A172 (cell line): ENCODE measurements around the gene BAX. TPM values are rescaled to one million over a fixed set of nuclear protein-coding genes. Genes with fewer than 3 reads are reported as not detected.
"Not testable (repeated sequence)": the region's sequence is repeated elsewhere in the genome, so short reads cannot be mapped to it uniquely, and the experiment has no call there.

Experiments used
- DNase-seq: peaks from one replicate; pipeline ENCODE4 v3.0.0-alpha.2; 2015; ENCODE audit warnings: low spot score
- total RNA-seq: library from RNA; depleted of rRNA; stranded (reverse); fragments of >200 nt; shearing (Covaris generic); gene quantifications from 2 replicates; pipeline ENCODE4 v1.2.3, GENCODE V29; 2014; rRNA removed

BAX gene
- 32.4 and 40.6 TPM in 2 replicates for total RNA-seq

- peak; percentile 85 for DNase-seq
Measured at GRCh38 chr19:48954595-48955307, at the start of gene BAX. TSS of gene BAX (plus strand) at chr19:48954875. CDS start at chr19:48954929, 54 bp downstream.

GRCh38 chr19:48905664-48906063 is 49.0 kb upstream of the BAX start:
- DNase-seq: no peak

GRCh38 chr19:48906324-48906723 is 48.4 kb upstream of the BAX start:
- DNase-seq: no peak

GRCh38 chr19:48907671-48908070 is 47.0 kb upstream of the BAX start:
- no peak for DNase-seq

- not testable (repeated sequence) for DNase-seq
Measured at GRCh38 chr19:48909424-48910077, 45.1 kb upstream of the BAX start.

- DNase-seq: no peak
Measured at GRCh38 chr19:48910803-48911202, 43.9 kb upstream of the BAX start.

- DNase-seq: no peak
Measured at GRCh38 chr19:48913114-48913889, 41.4 kb upstream of the BAX start.

GRCh38 chr19:48914181-48914580 is 40.5 kb upstream of the BAX start:
- no peak for DNase-seq

- no peak for DNase-seq
Measured at GRCh38 chr19:48915757-48916156, 38.9 kb upstream of the BAX start.

GRCh38 chr19:48918071-48918470 is 36.6 kb upstream of the BAX start:
- DNase-seq: no peak

- DNase-seq: no peak
Measured at GRCh38 chr19:48918801-48919247, 35.9 kb upstream of the BAX start.

GRCh38 chr19:48919271-48919670 is 35.4 kb upstream of the BAX start:
- DNase-seq: not testable (repeated sequence)

- no peak for DNase-seq
Measured at GRCh38 chr19:48920949-48921348, 33.7 kb upstream of the BAX start.

- no peak for DNase-seq
Measured at GRCh38 chr19:48921721-48922500, 32.8 kb upstream of the BAX start.

- DNase-seq: no peak
Measured at GRCh38 chr19:48922548-48923490, 31.9 kb upstream of the BAX start.

GRCh38 chr19:48925240-48925843 is 29.3 kb upstream of the BAX start:
- peak; percentile 81 for DNase-seq

- DNase-seq: not testable (repeated sequence)
Measured at GRCh38 chr19:48925890-48926289, 28.8 kb upstream of the BAX start.

GRCh38 chr19:48926909-48927308 is 27.8 kb upstream of the BAX start:
- DNase-seq: peak; percentile 91

- DNase-seq: not testable (repeated sequence)
Measured at GRCh38 chr19:48927692-48928091, 27.0 kb upstream of the BAX start.
